HG03439 (cell line): ENCODE data around the gene CYP2C19.
"Not testable (repeated sequence)": the region's sequence is repeated elsewhere in the genome, so short reads cannot be mapped to it uniquely, and the experiment has no call there.

Source experiments
- ATAC-seq: cut with Tn5 transposase; IDR thresholded peaks from one replicate; pipeline ENCODE4 v1.9.1; 2021; ENCODE audit warnings: mild to moderate bottlenecking, moderate library complexity; ENCODE audit not compliant: unreplicated experiment

CYP2C19 gene

DNA sequence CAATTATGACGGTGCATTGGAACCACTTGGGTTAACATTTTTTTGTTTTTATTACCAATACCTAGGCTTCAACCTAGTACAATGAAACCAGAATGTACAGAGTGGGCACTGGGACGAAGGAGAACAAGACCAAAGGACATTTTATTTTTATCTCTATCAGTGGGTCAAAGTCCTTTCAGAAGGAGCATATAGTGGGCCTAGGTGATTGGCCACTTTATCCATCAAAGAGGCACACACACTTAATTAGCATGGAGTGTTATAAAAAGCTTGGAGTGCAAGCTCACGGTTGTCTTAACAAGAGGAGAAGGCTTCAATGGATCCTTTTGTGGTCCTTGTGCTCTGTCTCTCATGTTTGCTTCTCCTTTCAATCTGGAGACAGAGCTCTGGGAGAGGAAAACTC, at the start of gene CYP2C19:
CYP2C19 (plus strand) TSS at position 289 of the 400 bp plus-strand sequence; CDS start at position 314, 25 bp downstream.
- ATAC-seq = no peak

DNA sequence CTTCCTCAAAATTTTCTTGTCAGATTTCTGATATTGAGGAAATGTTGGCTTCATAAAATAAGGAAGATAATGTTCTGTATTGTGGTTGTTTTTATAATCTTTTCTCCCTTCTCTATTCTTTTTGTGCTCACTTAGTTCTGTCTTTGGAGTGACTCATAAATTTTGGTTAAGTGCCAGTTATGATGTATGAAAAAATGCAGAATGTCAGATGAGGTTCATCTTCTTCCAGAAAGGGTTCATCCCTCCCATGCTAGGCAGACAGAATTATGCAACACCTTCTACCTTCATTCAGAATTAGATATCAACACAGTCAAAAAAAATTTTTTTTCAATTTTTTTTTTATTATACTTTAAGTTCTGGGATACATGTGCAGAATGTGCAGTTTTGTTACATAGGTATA, 36.6 kb upstream of the CYP2C19 start:
- no peak for ATAC-seq

DNA sequence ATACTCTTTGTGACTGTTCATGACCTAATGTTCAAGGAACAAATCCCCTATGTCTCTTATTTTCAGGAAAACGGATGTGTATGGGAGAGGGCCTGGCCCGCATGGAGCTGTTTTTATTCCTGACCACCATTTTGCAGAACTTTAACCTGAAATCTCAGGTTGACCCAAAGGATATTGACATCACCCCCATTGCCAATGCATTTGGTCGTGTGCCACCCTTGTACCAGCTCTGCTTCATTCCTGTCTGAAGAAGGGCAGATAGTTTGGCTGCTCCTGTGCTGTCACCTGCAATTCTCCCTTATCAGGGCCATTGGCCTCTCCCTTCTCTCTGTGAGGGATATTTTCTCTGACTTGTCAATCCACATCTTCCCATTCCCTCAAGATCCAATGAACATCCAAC, 27.3 kb upstream of the CYP2C19 start:
- ATAC-seq = no peak

DNA sequence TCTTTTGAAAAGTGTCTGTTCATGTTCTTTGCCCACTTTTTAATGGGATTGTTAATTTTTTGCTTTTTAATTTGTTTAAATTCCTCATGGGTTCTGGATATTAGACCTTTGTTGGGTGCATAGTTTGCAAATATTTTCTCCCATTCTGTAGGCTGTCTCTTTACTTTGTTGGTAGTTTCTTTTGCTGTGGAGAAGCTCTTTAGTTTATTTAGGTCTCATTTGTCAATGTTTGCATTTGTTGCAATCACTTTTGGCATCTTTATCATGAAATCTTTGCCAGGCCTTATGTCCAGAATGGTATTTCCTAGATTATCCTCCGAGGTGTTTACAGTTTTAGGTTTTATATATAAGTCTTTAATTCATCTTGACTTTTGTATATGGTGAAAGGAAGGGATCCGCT, 23.9 kb upstream of the CYP2C19 start:
- no peak for ATAC-seq

DNA sequence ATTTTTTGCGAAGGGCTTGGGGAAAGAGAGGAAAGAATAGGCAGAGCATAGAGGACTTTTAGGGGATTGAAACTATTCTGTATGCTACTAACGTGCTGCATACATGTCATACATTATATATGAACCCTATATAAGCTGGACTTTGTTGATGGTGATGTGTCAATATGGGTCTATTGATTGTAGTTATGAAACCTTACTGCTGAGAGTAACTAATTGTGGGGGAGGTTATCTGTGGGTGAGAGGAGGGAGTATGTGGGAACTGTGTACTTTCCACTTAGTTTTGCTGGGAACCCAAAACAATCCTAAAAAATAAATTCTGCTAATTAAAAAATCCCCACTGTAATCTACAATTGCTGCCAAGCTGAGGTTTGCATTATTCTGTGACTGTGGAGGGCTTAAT, 15.3 kb upstream of the CYP2C19 start:
- no peak for ATAC-seq

DNA sequence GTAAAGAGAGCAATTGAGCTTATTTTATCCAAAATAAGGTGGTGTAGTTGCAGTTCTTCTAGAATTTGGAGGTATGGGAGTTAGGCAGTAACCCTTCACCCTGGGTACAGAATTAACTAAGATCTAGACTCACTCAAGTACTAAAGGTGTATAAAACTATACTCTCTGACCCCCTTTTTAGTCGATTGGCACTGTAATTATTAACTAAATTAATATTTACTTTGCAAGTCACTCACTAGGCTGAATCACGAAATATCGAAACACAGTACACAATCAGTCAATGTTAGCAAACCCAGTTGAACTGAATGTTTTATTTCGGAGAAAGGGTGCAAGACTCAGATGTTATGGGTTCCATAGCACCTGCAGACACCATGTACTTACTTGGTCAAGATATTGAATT, 14.6 kb upstream of the CYP2C19 start:
- no peak for ATAC-seq

DNA sequence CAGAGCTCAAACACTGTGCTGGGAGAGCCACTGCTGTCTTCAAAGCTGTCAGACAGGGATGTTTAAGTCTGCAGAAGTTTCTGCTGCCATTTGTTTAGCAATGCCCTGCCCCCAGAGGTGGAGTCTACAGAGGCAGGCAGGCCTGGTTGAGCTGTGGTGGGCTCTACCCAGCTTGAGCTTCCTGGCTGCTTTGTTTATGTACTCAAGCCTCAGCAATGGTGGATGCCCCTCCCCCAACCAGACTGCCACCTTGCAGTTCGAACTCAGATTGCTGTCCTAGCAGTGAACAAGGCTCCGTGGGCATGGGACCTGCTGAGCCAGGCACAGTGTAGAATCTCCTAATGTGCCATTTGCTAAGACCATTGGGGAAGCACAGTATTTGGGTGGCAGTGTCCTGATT, 4.6 kb upstream of the CYP2C19 start:
- no peak for ATAC-seq

DNA sequence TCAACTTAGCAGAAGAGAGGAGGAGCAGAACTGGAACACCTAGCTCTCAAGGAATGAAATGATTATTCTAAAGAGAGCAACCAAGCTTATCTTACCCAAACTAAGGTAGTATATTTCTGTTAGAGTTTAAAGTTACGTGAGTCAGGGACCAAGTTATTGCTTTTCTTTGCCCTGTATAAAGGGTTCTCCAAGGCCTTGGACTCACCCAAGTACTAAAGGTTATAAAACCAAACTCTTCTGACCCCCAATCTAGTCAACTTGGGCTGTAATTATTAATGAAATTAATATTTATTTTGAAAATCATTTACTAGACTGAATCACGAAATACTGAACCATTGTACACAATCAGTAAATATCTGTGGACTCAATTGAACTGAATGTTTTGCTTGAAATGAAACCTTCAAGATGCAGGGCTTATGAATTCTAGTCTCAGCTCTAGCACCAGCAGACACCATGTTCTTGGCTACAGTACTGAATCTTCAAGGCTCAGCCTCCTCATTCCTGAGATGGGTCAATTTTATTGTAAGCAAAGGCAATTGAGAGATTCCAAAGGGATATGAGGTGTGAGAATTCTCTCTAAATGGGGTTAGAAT, 1.8 kb upstream of the CYP2C19 start:
- ATAC-seq = no peak

DNA sequence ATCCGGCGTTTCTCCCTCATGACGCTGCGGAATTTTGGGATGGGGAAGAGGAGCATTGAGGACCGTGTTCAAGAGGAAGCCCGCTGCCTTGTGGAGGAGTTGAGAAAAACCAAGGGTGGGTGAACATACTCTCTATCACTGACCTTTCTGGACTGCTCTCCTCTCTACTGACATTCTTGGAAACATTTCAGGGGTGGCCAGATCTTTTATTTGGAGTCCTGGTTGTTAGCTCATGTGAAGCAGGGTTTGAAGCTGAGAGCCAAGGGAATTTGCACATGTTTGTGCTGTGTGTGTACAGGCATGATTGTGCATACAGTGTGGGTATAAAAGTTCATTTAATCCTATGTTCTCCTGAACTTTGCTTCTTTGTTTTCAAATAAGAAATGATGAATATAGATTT, 12.9 kb downstream of the CYP2C19 start:
- ATAC-seq = not testable (repeated sequence)

DNA sequence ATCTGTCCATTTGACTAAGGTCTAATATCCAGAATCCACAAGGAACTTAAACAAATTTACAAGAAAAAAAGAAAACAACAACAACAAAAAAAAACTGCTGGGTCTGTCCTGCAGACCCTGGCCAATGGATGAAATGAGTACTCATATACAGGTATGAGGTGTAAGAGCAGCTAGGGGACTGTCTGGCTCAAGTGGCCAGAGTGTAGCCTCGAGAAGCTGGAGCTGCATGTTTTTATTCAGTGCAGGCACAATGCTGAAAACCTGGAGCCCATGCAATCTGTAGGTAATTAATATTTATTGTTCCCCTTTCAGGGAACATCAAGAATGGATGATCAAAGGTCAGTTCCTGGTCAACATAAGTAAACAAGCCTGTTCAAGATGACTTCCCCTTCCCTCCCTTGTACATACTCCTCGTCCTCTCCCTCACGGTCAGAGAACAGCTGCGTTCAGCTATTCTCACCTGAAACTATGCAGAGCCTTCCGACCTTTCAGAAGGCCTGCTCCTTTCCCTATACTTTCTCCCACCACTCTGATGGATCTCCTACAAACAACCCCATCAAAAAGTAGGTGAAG, 15.5 kb downstream of the CYP2C19 start:
- no peak for ATAC-seq

DNA sequence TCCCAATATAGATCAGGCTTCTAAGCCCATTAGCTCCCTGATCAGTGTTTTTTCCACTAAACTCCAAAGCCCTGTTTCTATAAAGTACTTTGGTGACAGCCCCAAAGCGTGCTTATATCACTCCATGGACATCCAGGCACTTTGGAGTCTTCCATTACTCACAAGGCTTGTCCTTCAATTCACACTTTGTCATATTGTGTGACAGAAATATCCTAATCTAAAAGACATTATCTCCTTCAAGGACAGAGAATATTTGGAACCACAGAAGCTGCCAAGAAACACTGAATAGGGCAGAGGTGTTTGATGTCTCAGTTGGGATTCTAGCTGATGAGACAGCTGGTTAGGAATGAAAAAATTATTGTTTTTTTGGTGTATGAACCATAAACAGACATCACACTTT, 18.4 kb downstream of the CYP2C19 start:
- ATAC-seq = no peak

DNA sequence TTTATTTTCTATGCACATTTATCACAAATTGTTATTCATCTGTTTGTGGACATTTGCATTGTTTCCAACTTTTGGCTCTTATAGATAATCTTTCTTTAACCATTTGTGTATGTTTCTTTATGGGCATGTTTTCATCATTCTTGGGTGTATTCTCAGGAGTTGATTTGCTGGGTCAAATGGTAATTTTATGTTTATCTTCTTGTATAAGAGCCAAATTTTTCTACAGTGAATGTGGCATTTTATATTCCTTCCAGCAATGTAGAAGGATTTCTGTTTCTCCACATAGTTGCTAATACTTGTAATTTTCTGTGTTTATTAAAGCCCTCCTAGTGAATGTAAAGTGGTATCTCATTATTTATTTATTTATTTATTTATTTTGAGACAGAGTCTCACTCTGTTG, 21.8 kb downstream of the CYP2C19 start:
- no peak for ATAC-seq

DNA sequence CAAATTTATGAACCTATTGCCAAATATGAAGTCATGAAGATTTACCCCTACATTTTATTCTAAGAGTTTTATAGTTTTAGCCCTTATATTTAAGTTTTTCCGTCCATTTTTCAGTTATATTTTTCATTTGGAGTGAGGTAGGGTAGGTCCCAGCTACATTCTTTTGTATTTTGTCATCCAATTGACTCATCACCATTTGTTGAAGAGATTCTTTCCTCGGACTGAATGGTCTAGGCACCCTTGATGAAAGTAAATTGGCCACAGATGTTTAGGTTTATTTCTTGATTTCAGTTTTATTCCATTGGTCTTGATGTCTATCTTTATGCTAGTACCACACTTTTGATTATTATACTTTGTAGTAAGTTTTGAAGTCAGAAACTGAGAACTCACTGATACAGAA, 22.7 kb downstream of the CYP2C19 start:
- ATAC-seq = no peak

DNA sequence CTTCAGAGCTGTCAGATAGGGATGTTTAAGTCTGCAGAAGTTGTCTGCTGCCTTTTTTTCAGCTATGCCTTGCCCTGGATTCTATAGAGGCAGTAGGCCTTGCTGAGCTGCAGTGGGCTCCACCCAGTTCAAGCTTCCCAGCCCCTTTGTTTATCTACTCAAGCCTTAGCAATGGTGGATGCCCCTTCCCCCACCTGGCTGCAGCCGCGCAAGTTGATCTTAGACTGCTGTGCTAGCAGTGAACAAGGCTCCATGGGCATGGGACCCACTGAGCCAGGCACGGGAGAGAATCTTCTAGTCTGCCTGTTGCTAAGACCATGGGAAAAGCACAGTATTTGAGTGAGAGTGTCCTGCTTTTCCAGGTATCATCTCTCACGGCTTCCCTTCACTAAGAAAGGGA, 38.1 kb downstream of the CYP2C19 start:
- not testable (repeated sequence) for ATAC-seq

DNA sequence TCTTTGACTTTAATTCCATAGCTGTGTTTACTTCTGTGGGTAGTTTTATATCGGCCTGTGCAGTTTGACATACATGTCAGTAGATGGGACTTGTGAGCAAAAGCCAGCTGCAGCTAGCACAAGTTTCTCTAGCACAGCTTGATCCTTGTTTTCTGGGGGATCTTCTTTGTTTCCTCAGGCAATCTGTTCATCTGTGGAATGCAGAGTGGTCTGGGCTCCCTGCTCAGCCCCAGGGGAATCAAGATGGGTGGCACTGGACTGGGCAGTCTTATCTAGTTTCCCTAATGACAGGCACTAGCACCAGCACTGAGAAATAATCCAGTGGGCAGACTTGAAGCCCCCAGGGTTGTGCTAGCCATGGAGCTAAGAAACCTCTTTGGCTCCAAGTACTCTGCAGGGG, 40.8 kb downstream of the CYP2C19 start:
- ATAC-seq = no peak

DNA sequence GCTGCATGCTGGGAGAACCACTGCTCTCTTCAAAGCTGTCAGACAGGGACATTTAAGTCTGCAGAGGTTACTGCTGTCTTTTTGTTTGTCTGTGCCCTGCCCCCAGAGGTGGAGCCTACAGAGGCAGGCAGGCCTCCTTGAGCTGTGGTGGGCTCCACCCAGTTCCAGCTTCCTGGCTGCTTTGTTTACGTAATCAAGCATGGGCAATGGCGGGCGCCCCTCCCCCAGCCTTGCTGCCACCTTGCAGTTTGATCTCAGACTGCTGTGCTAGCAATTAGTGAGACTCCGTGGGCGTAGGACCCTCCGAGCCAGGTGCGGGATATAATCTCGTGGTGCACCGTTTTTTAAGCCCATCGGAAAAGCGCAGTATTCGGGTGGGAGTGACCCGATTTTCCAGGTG, 67.5 kb downstream of the CYP2C19 start:
- ATAC-seq = not testable (repeated sequence)

DNA sequence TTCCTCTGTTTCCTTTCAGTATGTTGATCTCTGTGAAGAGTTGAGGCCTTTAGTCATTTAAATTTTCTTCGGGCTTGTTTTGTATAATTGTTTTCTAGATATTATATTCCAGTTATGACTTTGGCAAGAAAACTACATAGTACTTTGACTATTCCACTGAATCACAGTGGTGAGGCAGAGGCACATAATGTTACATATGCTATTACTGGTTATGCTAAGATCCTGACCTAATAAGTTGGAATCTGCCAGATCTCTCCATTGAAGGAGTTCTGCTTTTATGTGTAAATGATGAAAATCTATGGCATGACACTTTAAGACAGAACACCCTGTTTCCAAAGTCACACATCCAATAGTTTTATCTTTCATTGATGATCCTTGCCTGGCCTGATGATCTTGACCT, 83.7 kb downstream of the CYP2C19 start:
- ATAC-seq = no peak

DNA sequence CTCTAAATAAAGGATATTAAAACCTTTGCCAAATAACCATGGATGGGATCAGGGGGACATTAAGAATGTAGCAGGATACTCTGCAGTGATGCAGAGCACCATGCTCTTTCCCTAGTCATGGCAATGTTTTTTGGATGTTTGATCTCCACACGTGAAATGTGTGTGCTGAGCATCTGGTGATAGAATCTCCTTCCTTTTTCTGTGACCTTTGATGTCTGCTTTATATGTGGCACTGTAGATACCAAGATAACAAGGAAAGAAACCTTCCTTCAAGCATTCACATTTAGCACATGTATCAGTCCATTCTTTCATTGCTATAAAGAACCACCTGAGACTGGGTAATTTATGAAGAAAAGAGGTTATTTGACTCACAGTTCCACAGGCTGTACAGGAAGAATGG, 88.3 kb downstream of the CYP2C19 start:
- ATAC-seq = no peak

DNA sequence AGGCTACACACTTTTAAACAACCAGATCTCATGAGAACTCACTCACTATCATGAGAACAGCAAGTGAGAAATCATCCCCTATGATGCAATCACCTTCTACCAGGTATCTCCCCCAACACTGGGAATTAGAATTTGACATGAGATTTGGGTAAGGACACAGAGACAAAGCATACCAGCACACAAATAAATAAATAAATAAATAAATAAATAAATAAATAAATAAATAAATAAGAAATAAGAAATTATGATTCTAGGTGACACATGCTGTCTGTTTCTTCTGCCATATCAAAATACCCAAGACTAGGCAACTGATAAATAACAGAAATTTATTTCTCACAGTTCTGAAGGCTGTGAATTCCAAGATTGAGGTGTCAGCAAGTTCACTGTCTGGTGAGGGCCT, 88.8 kb downstream of the CYP2C19 start:
- ATAC-seq = no peak

DNA sequence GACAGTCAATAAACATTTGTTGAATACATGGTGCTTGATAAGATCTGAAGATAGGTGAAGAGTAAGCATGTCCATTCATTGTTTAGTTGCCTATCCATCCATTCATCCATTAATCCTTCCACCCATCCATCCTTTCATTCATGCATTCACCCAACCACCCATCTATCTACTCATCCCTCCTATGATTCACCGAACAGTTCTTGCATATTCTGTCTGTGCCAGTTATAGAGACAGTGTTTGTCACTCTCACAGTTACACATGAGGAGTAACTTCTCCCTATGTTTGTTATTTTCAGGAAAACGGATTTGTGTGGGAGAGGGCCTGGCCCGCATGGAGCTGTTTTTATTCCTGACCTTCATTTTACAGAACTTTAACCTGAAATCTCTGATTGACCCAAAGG, 90.0 kb downstream of the CYP2C19 start:
- ATAC-seq = no peak

DNA sequence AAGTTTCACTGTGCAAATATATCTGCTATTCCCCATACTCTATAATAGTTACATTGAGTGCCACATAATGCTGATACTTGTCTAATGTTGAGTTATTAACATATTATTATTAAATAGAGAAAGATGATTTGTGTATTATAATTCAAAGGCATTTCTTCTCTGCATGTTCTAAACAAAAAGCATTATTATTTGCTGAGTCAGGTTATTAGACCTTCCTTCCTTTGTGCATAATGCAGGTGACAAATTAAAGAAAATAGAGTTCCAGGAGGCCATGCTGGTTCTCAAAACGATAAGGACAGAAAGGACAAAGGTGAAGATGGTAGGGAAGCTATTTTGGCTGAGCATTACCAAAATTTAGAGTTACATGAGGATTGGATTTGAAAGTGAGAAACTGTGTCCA, 90.6 kb downstream of the CYP2C19 start:
- no peak for ATAC-seq

DNA sequence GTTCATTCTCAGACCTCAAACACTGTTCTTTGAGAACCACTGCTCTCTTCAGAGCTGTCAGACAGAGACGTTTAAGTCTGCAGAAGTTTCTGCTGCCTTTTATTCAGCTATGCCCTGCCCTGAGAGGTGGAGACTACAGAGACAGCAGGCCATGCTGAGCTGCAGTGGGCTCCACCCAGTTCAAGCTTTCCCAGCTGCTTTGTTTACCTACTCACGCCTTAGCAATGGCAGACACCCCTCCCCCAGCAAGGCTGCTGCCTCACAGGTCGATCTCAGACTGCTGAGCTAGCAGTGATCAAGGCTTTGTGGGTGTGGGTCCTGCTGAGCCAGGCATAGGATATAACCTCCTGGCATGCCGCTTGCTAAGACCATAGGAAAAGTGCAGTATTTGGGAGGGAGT, 95.5 kb downstream of the CYP2C19 start:
- ATAC-seq = no peak

DNA sequence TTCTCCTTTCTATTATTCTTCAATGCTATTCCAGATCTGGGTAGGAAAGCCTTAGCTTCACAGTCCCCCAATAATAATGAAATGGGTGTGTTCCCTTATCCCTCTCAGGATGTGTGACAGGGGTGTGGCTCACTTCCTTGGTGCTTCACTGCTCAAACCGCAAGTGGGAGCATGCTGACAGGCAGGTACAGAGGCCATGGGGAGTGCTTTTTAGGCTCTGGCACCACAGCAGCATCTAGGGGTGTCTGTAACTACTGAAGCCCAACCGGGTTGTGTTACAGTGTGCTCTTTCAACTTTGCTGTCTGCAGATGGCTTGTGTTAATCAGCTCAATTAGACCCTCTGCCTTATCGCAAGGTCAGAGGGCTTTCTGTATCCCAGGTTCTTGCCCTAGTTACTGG, 96.6 kb downstream of the CYP2C19 start:
- ATAC-seq = no peak
